GM12874 (cell line): ENCODE results near the gene TSFM.

Experiments
- TF ChIP-seq, protein P1 (sequence below): IDR thresholded peaks from 2 replicates; pipeline ENCODE4 v1.5.1; 2011; ENCODE audit warnings: low read depth, mild to moderate bottlenecking, control low read depth, low read length, moderate library complexity; ENCODE audit not compliant: insufficient read depth

The TSFM gene

DNA sequence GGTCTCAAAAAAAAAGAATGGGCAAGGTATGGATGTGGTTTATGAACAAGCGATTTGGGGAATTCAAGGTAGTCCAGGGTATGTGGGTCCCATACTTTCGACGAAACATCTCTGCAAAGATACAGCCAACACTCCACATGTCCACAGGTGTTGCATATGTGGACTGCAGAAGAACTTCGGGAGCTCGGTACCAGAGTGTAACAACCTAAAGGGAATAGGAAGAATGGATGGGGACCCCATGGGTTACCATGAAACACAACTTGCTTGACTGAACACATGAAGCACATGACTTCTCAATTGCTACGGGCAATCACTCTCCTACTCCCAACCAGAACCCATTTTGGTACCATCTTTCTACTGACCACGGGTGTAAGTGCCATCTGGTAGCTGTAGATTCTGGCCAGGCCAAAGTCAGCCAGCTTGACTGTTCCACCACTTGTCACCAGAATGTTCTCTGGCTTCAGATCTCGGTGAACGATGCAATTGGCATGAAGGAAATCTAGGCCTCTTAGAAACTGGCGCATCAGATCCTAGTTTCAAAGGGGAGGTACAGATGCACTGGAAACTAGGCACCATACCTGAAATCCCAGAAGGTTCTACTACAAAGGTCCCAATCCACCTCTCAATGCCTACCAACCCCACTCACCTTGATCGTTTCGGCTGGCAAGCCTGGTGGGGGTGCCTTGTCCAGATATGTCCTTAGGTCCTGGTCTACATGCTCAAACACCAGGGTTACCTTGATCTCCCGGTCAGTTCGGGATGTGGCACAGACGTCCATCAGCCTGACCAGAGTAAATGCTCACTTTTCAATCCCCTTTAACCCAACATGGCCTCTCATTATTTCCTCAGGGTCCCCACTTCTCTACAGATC is 31.8 kb upstream of the TSFM start:
- TF ChIP-seq, protein P1, sequence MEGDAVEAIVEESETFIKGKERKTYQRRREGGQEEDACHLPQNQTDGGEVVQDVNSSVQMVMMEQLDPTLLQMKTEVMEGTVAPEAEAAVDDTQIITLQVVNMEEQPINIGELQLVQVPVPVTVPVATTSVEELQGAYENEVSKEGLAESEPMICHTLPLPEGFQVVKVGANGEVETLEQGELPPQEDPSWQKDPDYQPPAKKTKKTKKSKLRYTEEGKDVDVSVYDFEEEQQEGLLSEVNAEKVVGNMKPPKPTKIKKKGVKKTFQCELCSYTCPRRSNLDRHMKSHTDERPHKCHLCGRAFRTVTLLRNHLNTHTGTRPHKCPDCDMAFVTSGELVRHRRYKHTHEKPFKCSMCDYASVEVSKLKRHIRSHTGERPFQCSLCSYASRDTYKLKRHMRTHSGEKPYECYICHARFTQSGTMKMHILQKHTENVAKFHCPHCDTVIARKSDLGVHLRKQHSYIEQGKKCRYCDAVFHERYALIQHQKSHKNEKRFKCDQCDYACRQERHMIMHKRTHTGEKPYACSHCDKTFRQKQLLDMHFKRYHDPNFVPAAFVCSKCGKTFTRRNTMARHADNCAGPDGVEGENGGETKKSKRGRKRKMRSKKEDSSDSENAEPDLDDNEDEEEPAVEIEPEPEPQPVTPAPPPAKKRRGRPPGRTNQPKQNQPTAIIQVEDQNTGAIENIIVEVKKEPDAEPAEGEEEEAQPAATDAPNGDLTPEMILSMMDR: no peak

DNA sequence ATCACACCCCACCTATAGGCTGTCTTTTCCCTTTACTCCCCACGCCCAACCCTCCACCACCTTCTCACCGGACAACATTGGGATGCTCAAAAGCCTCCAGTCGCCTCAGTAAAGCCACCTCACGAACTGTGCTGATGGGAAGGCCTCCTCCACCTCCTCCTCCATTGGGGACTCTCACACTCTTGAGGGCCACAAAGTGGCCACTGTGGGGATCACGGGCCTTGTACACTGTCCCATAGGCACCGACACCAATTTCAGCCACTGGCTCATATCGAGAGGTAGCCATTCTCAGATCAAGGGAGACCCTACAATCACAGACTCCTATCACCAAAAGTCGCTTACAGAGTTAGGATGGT is 31.2 kb upstream of the TSFM start:
- TF ChIP-seq, protein P1: no peak

DNA sequence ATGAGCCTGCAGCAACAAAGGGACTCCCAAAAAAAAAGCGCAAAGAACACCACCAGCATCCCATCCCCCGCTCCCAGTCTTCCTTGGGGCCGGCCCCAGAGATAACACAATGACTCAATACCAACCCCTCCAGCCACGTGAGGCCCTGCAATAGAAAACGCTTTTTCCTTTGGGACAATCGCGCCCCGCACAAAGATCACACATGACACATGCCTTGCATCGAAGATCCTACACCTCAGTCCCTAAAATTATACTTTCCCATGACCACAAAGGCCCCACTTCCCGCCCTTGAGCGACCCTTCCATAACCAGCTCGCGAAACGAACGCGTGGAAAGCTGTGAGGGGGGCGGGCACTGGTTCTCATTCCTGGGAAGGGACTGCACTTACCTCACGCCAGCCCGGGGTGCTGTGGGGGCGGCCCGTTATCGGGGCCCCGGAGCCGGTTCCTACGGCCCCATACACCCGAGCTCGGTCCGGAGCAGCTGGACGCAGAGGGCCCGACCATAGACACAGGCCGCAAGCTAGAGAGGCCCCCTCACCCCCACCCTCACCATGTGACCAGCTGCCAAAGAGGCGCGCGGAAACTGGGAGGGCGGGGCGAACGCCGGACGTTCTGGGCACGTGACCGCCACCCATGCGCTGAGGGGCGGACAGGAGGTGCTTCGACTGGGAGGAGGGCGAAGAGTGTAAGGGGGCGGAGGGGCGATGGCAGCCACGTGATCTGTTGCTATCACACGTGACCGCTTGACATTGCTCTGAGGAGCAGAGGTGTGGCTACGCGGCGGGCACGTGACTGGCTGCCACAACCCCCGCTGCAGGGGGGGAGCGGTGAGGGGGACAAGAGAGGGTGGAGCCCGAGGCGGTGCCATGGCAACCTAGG is 30.6 kb upstream of the TSFM start, which contains the start of gene CDK4:
Gene CDK4, minus strand, starts transcription at position 523 of the 880 bp plus-strand sequence. CDS start 593 bp downstream, outside the sequence.
- TF ChIP-seq, protein P1: no peak

DNA sequence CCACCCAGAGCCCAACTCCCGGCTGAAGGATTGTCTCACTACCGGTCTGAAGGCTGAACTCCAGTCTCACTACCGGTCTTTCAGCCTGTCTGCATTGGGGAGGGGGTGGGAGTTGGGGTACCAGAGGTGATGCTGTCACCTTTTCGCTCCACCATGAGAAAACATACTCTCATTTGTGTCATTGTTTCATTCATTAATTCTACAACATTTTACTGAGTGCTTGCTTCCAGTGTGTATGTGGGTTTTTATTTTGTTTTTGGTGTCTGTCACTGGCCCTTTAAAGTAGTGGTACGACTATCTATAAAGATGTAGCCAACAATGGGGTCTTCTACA is 30.0 kb upstream of the TSFM start:
- TF ChIP-seq, protein P1: no peak

DNA sequence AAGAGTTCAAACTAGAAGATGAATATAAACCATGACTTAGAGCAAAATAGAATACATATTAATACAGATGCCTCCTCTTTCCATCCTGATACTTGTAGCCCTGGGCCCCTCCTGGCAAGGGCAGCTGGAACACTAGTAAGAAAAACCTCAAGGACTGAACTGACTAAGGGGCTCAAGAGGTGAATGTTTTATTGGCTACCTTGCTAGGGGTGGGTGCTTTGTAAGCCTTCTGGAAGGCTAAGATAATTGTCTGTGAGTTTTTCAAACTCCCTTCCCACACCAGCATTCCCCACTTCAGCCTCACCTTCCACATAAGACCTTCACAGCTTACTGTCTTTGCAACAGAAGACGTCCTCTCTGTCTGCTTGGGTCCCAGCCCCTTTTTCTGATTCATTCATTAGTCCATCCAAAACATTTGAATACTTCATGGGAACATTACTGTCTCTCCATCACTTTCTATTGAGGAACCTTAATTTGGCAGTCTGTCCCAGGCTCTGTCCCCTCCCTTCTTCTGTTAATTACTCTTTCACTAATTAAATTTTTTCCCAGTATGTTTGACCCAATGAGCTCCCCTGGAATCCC is 28.7 kb upstream of the TSFM start:
- TF ChIP-seq, protein P1: no peak

DNA sequence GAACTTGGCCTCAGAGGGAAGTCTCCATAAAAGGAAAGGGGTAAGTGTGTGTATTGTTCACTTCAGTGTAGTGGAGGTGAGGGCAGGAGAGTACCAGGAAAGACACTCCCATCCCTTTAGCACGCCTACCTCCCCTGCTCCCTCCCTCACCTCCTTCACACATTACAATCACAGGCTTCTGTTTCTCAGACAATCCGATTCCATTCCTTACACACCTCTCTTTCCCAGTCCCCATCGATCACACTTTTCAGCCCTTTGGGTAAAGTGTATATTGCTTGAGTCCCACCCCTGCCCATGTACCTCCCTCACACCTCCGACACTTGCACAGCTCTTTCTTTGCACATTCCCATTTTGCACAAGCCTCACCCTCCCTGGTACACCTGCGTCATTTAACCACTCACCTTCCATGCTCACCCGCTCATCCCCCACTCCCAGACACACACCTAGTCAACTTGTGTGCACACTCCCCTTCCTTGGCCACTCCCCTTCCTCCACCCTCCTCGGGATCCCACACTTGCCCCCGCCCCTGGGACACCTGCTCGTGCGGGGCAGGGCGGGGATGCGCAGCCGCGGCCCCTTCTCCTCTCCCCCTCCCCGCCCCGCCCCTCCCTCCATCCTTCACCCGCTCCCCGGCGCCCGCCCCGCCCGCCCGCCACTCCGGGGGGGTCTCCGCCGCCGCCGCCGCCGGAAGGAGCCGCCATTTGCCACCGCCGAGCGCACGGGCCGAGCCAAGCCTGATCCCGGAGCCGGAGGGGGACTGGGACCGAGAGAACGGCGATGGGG is 28.0 kb upstream of the TSFM start, which contains the start of gene MARCHF9:
Gene MARCHF9, plus strand, starts transcription at position 693 of the 783 bp plus-strand sequence. CDS start 426 bp downstream, outside the sequence.
- TF ChIP-seq, protein P1: no peak
